OCI-M2 (cell line): ENCODE measurements around the gene CDH16.

Source experiments
- DNase-seq: peaks from one replicate; lab custom pipeline; 2025; ENCODE audit not compliant: unreplicated experiment; lab: John Stamatoyannopoulos, UW

The CDH16 gene

DNA sequence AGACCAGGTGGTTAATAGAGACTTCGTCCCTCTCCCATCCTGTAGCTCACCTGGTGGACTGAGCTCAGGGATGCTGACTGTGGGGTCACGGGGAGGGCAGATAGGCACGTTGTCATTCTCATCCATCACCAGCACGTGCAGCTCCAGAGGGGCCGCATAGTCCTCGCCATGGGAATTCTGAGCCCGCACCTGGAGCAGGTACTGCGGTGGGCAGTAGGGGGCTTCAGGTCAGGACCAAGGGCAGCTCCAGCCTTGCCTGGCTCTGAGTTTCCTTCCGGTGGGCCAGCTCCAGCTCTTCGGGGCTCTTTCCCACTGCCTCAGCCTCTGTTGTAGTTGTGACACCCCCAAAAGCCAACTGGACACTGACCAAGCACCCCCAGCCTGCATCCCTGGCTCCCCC lies 5.6 kb downstream of the CDH16 start:
- no peak for DNase-seq

GRCh38 chr16:66911801-66912200 lies 6.9 kb downstream of the CDH16 start:
- DNase-seq, result no peak

DNA sequence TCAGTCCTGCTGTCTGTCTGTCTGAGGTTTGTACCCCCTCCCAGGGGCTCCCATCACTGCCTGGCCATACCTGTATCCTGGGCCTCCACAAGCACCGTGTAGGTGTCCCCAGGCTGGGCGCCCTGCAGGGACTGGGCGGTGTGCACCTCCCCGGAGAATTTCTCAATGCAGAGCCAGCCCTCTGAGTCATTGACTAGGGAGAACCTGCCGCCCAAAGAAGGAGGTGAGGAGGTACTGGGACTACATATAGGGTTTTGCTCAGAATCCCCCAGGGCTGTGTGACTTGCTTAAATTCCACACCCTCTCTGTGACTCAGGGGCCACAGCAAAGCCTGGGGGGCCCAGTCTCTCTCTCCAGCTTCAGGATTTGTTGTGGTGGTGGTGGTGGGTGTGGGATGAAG lies 7.6 kb downstream of the CDH16 start:
- DNase-seq, result no peak

DNA sequence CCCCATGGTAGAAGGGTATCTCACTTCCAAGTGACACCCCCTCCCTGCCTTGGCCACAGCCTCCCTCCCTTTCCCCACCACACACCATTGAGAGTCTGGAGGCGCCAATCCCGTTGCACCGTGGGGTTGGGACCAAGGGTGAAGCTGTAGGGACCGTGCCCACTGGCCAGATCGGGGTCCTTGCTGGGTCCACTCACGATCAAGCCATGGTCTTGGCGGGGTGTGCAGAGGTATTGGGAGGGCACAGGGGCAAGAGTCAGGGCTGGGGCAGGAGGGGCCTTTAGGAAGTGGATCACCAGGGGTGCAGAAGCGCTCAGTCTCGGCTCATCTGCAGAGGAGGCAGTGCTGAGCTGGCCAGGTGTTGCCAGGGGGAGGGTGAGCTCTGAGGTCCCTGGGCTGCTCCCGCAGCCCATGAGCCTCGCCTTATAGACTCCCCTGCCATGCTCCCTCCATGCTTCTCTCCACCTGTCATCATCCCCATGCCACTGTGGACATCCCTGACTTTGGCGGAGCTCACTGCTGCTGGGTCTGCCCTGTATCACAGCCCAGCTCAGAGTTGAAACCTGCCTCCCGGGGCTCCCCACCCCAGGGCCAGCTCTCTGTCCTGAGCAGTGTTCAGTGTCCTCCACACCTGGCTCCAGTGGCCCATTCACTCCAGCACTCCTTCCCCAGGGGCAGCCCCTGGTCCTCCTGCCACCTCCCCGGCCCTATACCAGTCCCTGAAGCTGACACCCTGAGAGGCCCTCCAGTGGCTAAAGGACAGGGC lies 8.3 kb downstream of the CDH16 start:
- no peak for DNase-seq

- DNase-seq, result no peak
These were observed 9.7 kb downstream of the CDH16 start for GRCh38 chr16:66908762-66909559.

DNA sequence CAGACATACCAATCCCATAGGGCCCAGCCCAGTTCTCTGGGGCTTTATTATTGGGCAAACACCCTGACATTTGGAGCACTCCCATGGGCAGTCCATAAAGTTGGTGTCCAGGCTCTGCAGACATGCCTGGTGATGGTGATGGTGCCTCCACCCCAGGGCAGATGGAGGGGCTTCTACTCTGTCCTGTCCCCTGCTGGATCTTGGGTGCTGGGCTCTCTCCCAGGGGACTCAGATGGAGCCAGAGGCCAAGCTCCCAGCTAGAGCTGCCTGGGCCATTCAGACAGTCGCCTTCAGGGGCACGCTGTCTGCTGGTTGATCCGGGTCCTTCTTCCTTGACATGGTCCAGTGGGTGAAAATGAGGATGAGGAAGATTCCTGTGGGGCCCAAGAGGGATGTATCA lies 10.6 kb downstream of the CDH16 start:
- no peak for DNase-seq

DNA sequence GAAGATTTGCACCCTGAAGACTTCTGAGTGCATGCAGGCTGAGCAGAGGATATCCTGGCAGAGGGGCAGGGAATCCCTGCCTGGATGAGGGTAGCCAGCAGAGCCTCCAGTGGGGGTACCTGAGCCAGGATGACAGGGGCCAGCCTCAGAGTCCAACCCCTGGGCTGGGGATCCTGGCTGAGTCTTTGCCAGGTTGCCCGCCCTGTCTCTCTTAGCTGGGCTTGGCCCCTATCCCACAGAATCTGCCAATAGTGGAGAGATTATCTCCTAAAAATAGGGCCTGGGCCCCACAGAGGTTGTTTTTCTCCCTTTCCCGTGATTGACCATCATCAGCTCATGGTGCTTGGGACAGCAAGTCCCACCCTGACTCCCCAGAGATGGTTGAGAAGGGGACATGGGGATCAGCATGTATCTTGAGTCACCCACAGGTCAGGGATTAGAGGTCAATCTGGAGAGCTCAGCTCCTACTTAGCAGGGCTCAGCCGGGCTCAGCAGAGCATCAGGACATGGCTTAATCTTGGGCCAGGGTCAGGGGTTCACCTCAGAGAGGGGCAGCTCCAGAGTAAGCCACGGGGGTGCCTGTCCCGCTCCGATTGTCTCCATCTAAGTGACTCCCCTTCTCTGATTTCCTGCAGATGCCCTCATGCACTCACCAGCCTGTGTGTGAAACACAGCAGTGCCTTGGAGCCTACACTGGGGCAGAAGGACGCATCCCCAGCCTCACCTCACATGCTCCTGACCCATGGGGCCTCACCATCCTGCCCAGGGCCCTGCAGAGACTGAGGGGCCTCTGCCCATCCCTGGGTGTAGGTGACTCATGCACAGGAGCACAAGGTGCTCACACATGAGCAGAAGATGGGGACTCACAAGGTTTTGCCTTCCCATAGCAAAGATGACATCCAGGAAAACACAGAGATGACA lies 11.5 kb downstream of the CDH16 start:
- DNase-seq, result no peak

DNA sequence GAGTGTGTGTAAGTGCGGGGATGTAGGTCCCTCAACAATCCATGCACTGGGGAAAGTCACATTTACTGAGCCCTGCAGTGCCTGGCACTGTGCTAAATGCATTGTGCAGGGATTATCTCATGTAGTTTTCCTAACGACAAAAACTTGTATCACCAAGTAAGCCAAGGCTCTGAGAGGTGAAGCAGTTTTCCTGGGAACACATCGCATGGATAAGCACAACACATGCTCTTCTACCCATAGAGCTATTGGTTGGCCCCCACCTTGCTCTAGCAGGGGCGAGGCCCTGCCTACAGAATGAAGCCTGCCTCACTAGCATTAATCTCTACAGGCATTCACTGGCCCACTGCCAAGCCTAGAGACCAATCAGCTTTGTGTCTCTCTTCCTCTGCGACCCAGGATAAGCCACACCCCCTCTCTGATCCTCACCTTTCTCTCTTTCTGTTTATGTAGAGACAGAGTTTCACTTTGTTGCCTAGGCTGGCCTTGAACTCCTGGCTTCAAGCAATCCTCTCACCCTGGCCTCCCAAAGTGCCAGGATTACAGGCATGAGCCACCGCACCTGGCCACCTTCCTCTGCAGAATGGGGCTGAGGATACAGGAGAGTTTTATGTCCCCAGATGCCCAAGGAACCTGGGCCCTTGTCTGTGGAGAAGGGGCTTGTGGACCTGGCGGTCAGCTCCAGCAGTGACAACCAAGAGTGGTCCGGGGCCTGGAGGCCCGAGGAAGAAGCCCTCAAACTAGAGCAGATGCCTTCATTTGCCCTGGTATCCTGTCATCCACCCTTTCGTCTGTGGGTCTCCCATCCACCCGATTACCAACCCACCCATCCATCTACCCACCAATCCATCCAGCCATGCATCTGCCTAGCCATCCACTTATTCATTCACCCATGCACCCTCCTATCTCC lies 12.8 kb downstream of the CDH16 start:
- no peak for DNase-seq

DNA sequence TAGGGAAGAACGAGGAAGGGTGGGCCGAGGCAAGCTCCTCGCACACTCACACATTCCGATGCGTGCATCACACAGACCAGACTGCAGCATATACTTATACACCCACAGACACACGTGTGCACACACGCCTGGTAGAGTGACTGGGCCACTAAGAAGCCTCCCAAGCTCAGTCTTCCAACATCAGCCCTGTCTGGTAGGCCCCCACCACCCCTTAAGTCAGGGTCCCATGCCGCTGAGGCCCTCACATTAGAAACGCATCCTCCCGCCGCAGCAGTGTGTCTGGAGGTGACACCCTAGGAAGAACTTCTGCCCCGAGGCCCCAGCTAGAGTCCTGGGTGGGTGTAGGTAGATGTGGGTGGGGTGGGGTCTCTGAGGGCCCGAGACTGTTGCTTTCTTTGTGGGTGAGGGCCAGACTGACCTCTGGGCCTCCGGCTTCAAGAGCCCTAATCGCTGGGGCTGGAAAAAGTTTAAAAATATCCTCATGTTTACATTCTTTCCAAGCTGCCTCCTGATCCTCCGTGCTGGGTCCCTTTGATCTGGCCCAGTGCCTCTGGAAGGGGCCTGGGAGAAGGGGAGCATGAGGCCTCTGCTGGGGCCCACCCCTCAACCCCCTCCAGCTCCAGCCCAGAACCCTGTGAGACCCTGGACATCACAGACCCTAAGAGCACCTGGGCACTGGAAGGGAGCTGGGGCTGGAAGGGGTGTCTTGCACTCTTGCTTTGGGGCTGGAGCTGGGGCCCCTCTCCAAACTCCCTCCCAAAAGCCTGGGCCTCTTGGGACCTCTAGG lies 13.6 kb downstream of the CDH16 start:
- no peak for DNase-seq

GRCh38 chr16:66904428-66904845 lies 14.2 kb downstream of the CDH16 start:
- no peak for DNase-seq

GRCh38 chr16:66903544-66904427 lies 14.9 kb downstream of the CDH16 start:
- DNase-seq, result no peak

- DNase-seq, result no peak
These were observed 15.8 kb downstream of the CDH16 start for GRCh38 chr16:66902648-66903543.

DNA sequence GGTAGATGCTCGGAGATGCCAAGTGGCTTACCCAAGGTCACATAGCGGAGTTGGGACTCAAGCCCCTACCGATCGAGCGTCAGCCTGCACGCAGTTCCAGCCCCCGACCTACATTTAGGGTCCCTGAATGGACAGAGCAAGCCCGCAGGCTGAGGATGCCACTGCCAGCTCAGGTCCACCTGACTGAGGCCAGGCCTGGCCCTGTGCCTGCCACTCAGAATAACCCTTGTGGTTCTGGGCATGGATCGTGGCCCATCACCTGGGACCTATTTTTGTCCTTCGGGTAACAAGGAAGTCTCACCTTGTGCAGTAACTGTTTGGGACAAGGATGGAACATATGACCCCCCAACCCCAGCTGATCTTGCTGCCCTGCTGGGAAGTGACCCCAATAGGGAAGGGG lies 17.1 kb downstream of the CDH16 start:
- no peak for DNase-seq

- no peak for DNase-seq
These were observed 17.8 kb downstream of the CDH16 start for GRCh38 chr16:66900721-66901441.

- no peak for DNase-seq
These were observed 18.6 kb downstream of the CDH16 start for GRCh38 chr16:66899945-66900710.

GRCh38 chr16:66899310-66899944 lies 19.3 kb downstream of the CDH16 start:
- no peak for DNase-seq
